Caco-2 (cell line): ENCODE results near the gene TRIM2. TPM values are rescaled to one million over a fixed set of nuclear protein-coding genes. Genes with fewer than 3 reads are reported as not detected.

Experiments used
- BruUV-seq: library from RNA; stranded (reverse); fragments of 400-500 nt; replicated peaks from 2 replicates; lab custom pipeline; 2021; lab: Mats Ljungman, UMichigan
- CTCF ChIA-PET: fragments of 300-600 bp; sonication (Branson Sonifier 250); formaldehyde crosslinking; loops from one replicate; lab custom pipeline; 2022; ENCODE audit warnings: antibody characterized with exemption; lab: Charles Lee
- POLR2A ChIA-PET: fragments of 300-600 bp; sonication (Branson Sonifier 250); formaldehyde crosslinking; loops from one replicate; lab custom pipeline; 2022; ENCODE audit warnings: antibody characterized with exemption; lab: Charles Lee
- DNase-seq, 2 experiments: peaks; one replicate each; pipeline versions ENCODE4 v3.0.0 to v3.0.0-alpha.2; 2020 to 2022
- H3K27me3 ChIP-seq: replicated peaks from 2 replicates; pipeline ENCODE4 v1.6.0; 2011; ENCODE audit warnings: low read length; ENCODE audit not compliant: control insufficient read depth, insufficient read depth
- H3K36me3 ChIP-seq: 2 replicates; pipeline ENCODE4 v1.5.1; 2011; ENCODE audit warnings: low read length; ENCODE audit not compliant: control insufficient read depth, insufficient read depth
- H3K4me1 ChIP-seq: fragments of 250-450 bp; sonication (Bioruptor Pico); 2 replicates; pipeline ENCODE4 v1.5.1; 2020; ENCODE audit warnings: mild to moderate bottlenecking
- H3K4me3 ChIP-seq: 2 replicates; pipeline ENCODE4 v1.5.1; 2011; ENCODE audit warnings: low read depth, mild to moderate bottlenecking, control low read depth, low read length
- H3K9me3 ChIP-seq: fragments of 250-450 bp; sonication (Bioruptor Pico); 2 replicates; pipeline ENCODE4 v1.5.1; 2020; ENCODE audit warnings: mild to moderate bottlenecking, moderate library complexity
- H3K27ac Mint-ChIP-seq: one replicate; pipeline ENCODE4 v1.8.0; 2022; ENCODE audit warnings: mixed read lengths; ENCODE audit not compliant: unreplicated experiment
- H3K27me3 Mint-ChIP-seq: one replicate; pipeline ENCODE4 v1.8.0; 2022; ENCODE audit warnings: mixed read lengths; ENCODE audit not compliant: insufficient read depth, unreplicated experiment
- H3K36me3 Mint-ChIP-seq: one replicate; pipeline ENCODE4 v1.8.0; 2022; ENCODE audit warnings: mild to moderate bottlenecking, mixed read lengths; ENCODE audit not compliant: insufficient read depth, unreplicated experiment
- H3K4me1 Mint-ChIP-seq: one replicate; pipeline ENCODE4 v1.8.0; 2022; ENCODE audit warnings: low read depth, mixed read lengths; ENCODE audit not compliant: unreplicated experiment
- H3K4me3 Mint-ChIP-seq: one replicate; pipeline ENCODE4 v1.8.0; 2022; ENCODE audit warnings: mild to moderate bottlenecking, moderate library complexity, mixed read lengths; ENCODE audit not compliant: unreplicated experiment
- H3K9me3 Mint-ChIP-seq: one replicate; pipeline ENCODE4 v1.8.0; 2022; ENCODE audit warnings: mixed read lengths; ENCODE audit not compliant: unreplicated experiment
- CTCF ChIP-seq, 2 experiments: fragments of 200-600 bp in 1 of 2; IDR thresholded peaks; 1 replicate in 1 of 2; 2 replicates in 1 of 2; pipeline versions ENCODE4 v1.5.1 to v1.8.0; 2011 to 2022; ENCODE audit warnings: antibody characterized with exemption in 1 of 2, control low read depth in 1 of 2, inconsistent platforms in 1 of 2, low read depth in 1 of 2, low read length in 1 of 2, mild to moderate bottlenecking in 1 of 2, moderate library complexity in 1 of 2; ENCODE audit not compliant: insufficient read depth in 1 of 2, severe bottlenecking in 1 of 2, unreplicated experiment in 1 of 2
- intact Hi-C: fragments of 100-400 bp; cut with micrococcal nuclease; formaldehyde crosslinking; loops from one replicate; pipeline ENCODE4 v1.10.0; 2022; ENCODE audit not compliant: unreplicated experiment
- total RNA-seq: library from RNA; stranded (reverse); gene quantifications from 2 replicates; pipeline ENCODE4 v1.2.3, GENCODE V29; 2022

Gene TRIM2
- total RNA-seq, 1 experiment from 2014 or later: 62.3 TPM

DNA sequence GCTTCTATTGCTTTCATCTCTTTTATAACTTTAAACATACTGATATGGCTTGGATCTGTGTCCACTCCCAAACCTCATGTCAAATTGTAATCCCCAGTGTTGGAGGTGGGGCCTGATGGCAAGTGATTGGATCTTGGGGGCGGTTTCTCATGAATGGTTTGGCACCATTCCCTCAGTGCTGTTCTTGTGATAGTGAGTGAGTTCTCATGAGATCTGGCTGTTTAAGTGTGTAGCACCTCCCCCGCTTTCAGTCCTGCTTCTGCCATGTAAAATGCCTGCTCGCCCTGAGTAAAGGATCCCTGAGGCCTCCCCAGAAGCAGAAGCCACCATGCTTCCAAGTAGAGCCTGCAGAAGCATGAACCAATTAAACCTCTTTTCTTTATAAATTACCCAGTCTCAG lies 157.9 kb downstream of the TRIM2 start:
- no peaks in the 10 kb centered on the region for H3K36me3 ChIP-seq
- intact Hi-C loops: no loop called here
- H3K4me3 ChIP-seq: no peak overlapping the region
- Mint-ChIP-seq H3K27me3 (no peaks in the 10 kb centered on the region), H3K4me3 (no peak overlapping the region), H3K27ac (no peak overlapping the region), H3K9me3 (no peaks in the 10 kb centered on the region), H3K4me1 (peaks cover 7% of the 10 kb centered on the region), H3K36me3 (peaks cover 27% of the 10 kb centered on the region)
- ChIA-PET CTCF (no interaction called here), POLR2A (no interaction called here)
- no peaks in the 10 kb centered on the region for H3K27me3 ChIP-seq
- DNase-seq: no peak
- H3K9me3 ChIP-seq: no peaks in the 10 kb centered on the region
- no peaks in the 10 kb centered on the region for H3K4me1 ChIP-seq
- no peak for TF ChIP-seq CTCF (IDR thresholded peaks at IDR 0.05; ENCODE audit: insufficient read depth in 1 of 2, low read depth in 1 of 2, low read length in 1 of 2, severe bottlenecking in 1 of 2, unreplicated experiment in 1 of 2)
- BruUV-seq: no TSS peak

GRCh38 chr4:153364061-153364460 lies 159.8 kb downstream of the TRIM2 start:
- POLR2A ChIA-PET: no interaction called here
- CTCF ChIA-PET: no interaction called here
- no peak for DNase-seq
- Mint-ChIP-seq H3K36me3 (peaks cover 23% of the 10 kb centered on the region), H3K4me3 (no peak overlapping the region), H3K9me3 (no peaks in the 10 kb centered on the region), H3K27me3 (no peaks in the 10 kb centered on the region), H3K4me1 (peaks cover 7% of the 10 kb centered on the region), H3K27ac (no peak overlapping the region)
- Histone ChIP-seq H3K4me3 (no peak overlapping the region), H3K9me3 (no peaks in the 10 kb centered on the region), H3K36me3 (no peaks in the 10 kb centered on the region), H3K4me1 (no peaks in the 10 kb centered on the region), H3K27me3 (no peaks in the 10 kb centered on the region)
- intact Hi-C loops: no loop called here
- TF ChIP-seq CTCF (IDR thresholded peaks at IDR 0.05; ENCODE audit: insufficient read depth in 1 of 2, low read depth in 1 of 2, low read length in 1 of 2, severe bottlenecking in 1 of 2, unreplicated experiment in 1 of 2): no peak
- BruUV-seq: no TSS peak

DNA sequence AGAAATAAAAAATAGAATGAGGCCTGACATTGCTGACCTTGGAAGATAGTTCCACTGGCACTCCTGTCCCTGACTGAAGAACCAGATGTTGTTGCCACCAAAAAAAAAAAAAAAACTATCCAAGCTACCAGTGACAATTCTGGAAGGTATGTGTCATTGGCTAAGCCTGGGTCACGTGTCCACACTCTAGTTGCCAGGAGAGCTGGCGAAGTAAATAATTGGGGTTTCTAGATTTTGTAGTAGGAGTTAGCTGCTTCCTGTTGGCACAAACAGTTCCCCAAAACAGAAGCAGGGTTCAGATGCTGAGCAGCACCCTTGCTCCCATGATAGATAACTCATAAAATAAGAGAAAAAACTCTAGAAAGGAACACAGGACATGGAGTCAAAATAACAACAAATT lies 160.8 kb downstream of the TRIM2 start:
- no peaks in the 10 kb centered on the region for H3K4me1 ChIP-seq
- no peak overlapping the region for H3K4me3 ChIP-seq
- ChIA-PET POLR2A (no interaction called here), CTCF (no interaction called here)
- Mint-ChIP-seq H3K27ac (no peak overlapping the region), H3K27me3 (no peaks in the 10 kb centered on the region), H3K9me3 (no peaks in the 10 kb centered on the region), H3K4me1 (peaks cover 7% of the 10 kb centered on the region), H3K36me3 (peaks cover 19% of the 10 kb centered on the region), H3K4me3 (no peak overlapping the region)
- intact Hi-C loops: no loop called here
- no peaks in the 10 kb centered on the region for H3K27me3 ChIP-seq
- BruUV-seq: no TSS peak
- no peak for TF ChIP-seq CTCF (IDR thresholded peaks at IDR 0.05; ENCODE audit: insufficient read depth in 1 of 2, low read depth in 1 of 2, low read length in 1 of 2, severe bottlenecking in 1 of 2, unreplicated experiment in 1 of 2)
- DNase-seq: no peak
- H3K36me3 ChIP-seq: no peaks in the 10 kb centered on the region
- no peaks in the 10 kb centered on the region for H3K9me3 ChIP-seq
